Naive thymus-derived CD4-positive, alpha-beta T cell (primary cell): ENCODE results near the gene ATF1. TPM values are rescaled to one million over a fixed set of nuclear protein-coding genes. Genes with fewer than 3 reads are reported as not detected.
"Not testable (repeated sequence)": the region's sequence is repeated elsewhere in the genome, so short reads cannot be mapped to it uniquely, and the experiment has no call there.

Experiments used
- ATAC-seq: fragments of 150-1000 bp; cut with Tn5 transposase; 2 replicates; pipeline ENCODE4 v1.10.0; 2021; ENCODE audit warnings: mild to moderate bottlenecking, moderate library complexity
- CTCF ChIA-PET: fragments of 350-600 bp; sonication (Branson Sonifier 250); formaldehyde crosslinking; loops from one replicate; lab custom pipeline; 2021; ENCODE audit warnings: antibody characterized with exemption; lab: Charles Lee
- POLR2A ChIA-PET: fragments of 350-600 bp; sonication (Branson Sonifier 250); formaldehyde crosslinking; loops from one replicate; lab custom pipeline; 2021; ENCODE audit warnings: antibody characterized with exemption, inconsistent platforms; lab: Charles Lee
- DNase-seq, 9 donors: peaks; one replicate each; pipeline versions ENCODE4 v3.0.0 to v3.0.0-alpha.2; 2020 to 2022; ENCODE audit warnings: mixed read lengths in 1 of 9
- H3K27ac ChIP-seq: one replicate; pipeline ENCODE4 v1.7.0; 2013; ENCODE audit warnings: mild to moderate bottlenecking, low read depth, low read length, moderate library complexity
- H3K27me3 ChIP-seq, 2 donors: one replicate each; pipeline ENCODE4 v1.7.0; 2013; ENCODE audit warnings: low read length in 2 of 2, mild to moderate bottlenecking in 2 of 2, moderate library complexity in 2 of 2; ENCODE audit not compliant: control insufficient read depth in 2 of 2, insufficient read depth in 2 of 2
- H3K36me3 ChIP-seq, 3 experiments: 1 replicate in 2 of 3; 2 replicates in 1 of 3; pipeline ENCODE4 v1.7.0; 2013; ENCODE audit warnings: low read length in 3 of 3, mild to moderate bottlenecking in 3 of 3, moderate library complexity in 1 of 3; ENCODE audit not compliant: insufficient read depth in 3 of 3, control insufficient read depth in 2 of 3
- H3K4me1 ChIP-seq, 2 donors: one replicate each; pipeline ENCODE4 v1.7.0; 2013; ENCODE audit warnings: low read length in 2 of 2, mild to moderate bottlenecking in 2 of 2, moderate library complexity in 1 of 2; ENCODE audit not compliant: control insufficient read depth in 2 of 2, insufficient read depth in 2 of 2
- H3K4me3 ChIP-seq: 2 replicates; pipeline ENCODE4 v1.7.0; 2013; ENCODE audit warnings: mild to moderate bottlenecking, low read length
- H3K9me3 ChIP-seq, 3 experiments: 1 replicate in 2 of 3; 2 replicates in 1 of 3; pipeline ENCODE4 v1.7.0; 2013; ENCODE audit warnings: low read length in 3 of 3; ENCODE audit not compliant: control insufficient read depth in 2 of 3
- H3K27ac Mint-ChIP-seq, 9 donors: one replicate each; pipeline ENCODE4 v1.8.0; 2020 to 2022; ENCODE audit warnings: mixed read lengths in 9 of 9, mild to moderate bottlenecking in 8 of 9, moderate library complexity in 5 of 9, inconsistent platforms in 2 of 9
- H3K27me3 Mint-ChIP-seq, 5 donors: one replicate each; pipeline ENCODE4 v1.8.0; 2021 to 2022; ENCODE audit warnings: mixed read lengths in 5 of 5, mild to moderate bottlenecking in 1 of 5
- H3K36me3 Mint-ChIP-seq, 5 donors: one replicate each; pipeline ENCODE4 v1.8.0; 2020 to 2022; ENCODE audit warnings: mixed read lengths in 5 of 5, mild to moderate bottlenecking in 3 of 5, inconsistent platforms in 1 of 5
- H3K4me1 Mint-ChIP-seq, 7 donors: one replicate each; pipeline ENCODE4 v1.8.0; 2020 to 2022; ENCODE audit warnings: mixed read lengths in 7 of 7, mild to moderate bottlenecking in 3 of 7, inconsistent platforms in 1 of 7
- H3K4me3 Mint-ChIP-seq, 10 donors: one replicate each; pipeline ENCODE4 v1.8.0; 2020 to 2022; ENCODE audit warnings: mild to moderate bottlenecking in 10 of 10, mixed read lengths in 10 of 10, moderate library complexity in 6 of 10, inconsistent platforms in 2 of 10
- H3K9me3 Mint-ChIP-seq, 11 donors: one replicate each; pipeline ENCODE4 v1.8.0; 2020 to 2022; ENCODE audit warnings: mixed read lengths in 11 of 11, mild to moderate bottlenecking in 4 of 11, inconsistent platforms in 1 of 11, moderate library complexity in 1 of 11
- intact Hi-C, 2 donors: fragments of 100-400 bp; cut with micrococcal nuclease; formaldehyde crosslinking; loops; one replicate each; pipeline ENCODE4 v1.15.1; 2023
- polyA plus RNA-seq, 2 donors: library from polyadenylated mRNA; unstranded; fragments of 300-500 nt; fragmentation: Illumina TruSeq; gene quantifications; one replicate each; pipeline ENCODE4 v1.2.3, GENCODE V29; 2021
- total RNA-seq, 6 experiments: library from RNA in 5 of 6; stranded (reverse) in 5 of 6; gene quantifications; 1 replicate in 5 of 6; 2 replicates in 1 of 6; pipeline ENCODE4 v1.2.3 and lab custom pipeline; 2021 to 2026

The ATF1 gene
- total and polyA plus RNA-seq, 7 experiments from 2014 or later, result 23.8 to 53.9 (median 51.3) TPM

GRCh38 chr12:50823724-50824123, 59.8 kb downstream of the ATF1 start:
- POLR2A ChIA-PET, H3K27me3 ChIP-seq, DNase-seq, H3K9me3 Mint-ChIP-seq, H3K4me1 Mint-ChIP-seq, ATAC-seq, CTCF ChIA-PET, H3K9me3 ChIP-seq, H3K27me3 Mint-ChIP-seq, H3K4me3 ChIP-seq, H3K4me1 ChIP-seq, H3K36me3 ChIP-seq, H3K4me3 Mint-ChIP-seq, H3K27ac ChIP-seq: not testable (repeated sequence)
- Mint-ChIP-seq H3K27ac (peak overlapping the region in 4 of 9 donors; percentile 46 to 99 (median 98)), H3K36me3 (peaks cover 0 to 10% (median 5%) of the 10 kb centered on the region in 5 donors)
- intact Hi-C loops, result loop anchor here (2.0 kb wide), 3 partner anchors 349 to 517 kb away; partner anchors contain the start of genes DAZAP2 (in 1 of the 2) and TFCP2 (in 1 of the 2)

- H3K4me3 ChIP-seq, result no peak overlapping the region
- ATAC-seq (peak; percentile 43), DNase-seq (peak in 1 of 9 donors; percentile 2)
- CTCF ChIA-PET, result interaction anchor here (0.8 to 3.7 kb wide), 9 partner anchors 17 to 537 kb away, joined by 3 to 28 read pairs (median 6); partner anchors contain the start of gene SLC11A2
- H3K4me1 ChIP-seq, result peaks cover 0 to 4% of the 10 kb centered on the region in 2 donors
- Mint-ChIP-seq H3K4me3 (peak overlapping the region in 5 of 10 donors; percentile 6 to 77 (median 34)), H3K27me3 (no peaks in the 10 kb centered on the region), H3K27ac (peak overlapping the region; percentile 56 to 99 (median 91)), H3K36me3 (no peaks in the 10 kb centered on the region), H3K9me3 (no peaks in the 10 kb centered on the region), H3K4me1 (peaks cover 0 to 9% (median 6%) of the 10 kb centered on the region in 7 donors)
- no peaks in the 10 kb centered on the region for H3K9me3 ChIP-seq
- POLR2A ChIA-PET, result interaction anchor here (1.2 kb wide), 1 partner anchor 162 kb away, joined by 8 read pairs; no protein-coding TSS in a partner anchor
- intact Hi-C loops, result loop anchor here (1.0 to 2.0 kb wide), 9 partner anchors 60 to 527 kb away; partner anchors contain the start of genes DAZAP2 (in 1 of the 2), SLC11A2 (in 1 of the 2) and TFCP2 (in 1 of the 2)
- H3K36me3 ChIP-seq, result no peaks in the 10 kb centered on the region
- peak overlapping the region; percentile 73 for H3K27ac ChIP-seq
- H3K27me3 ChIP-seq, result no peaks in the 10 kb centered on the region
These were observed 61.0 kb downstream of the ATF1 start for GRCh38 chr12:50824914-50825313.

GRCh38 chr12:50825372-50825838, 61.5 kb downstream of the ATF1 start:
- Mint-ChIP-seq H3K36me3 (no peaks in the 10 kb centered on the region), H3K4me1 (peaks cover 0 to 9% (median 6%) of the 10 kb centered on the region in 7 donors), H3K9me3 (no peaks in the 10 kb centered on the region), H3K27ac (peak overlapping the region; percentile 56 to 99 (median 91)), H3K4me3 (peak overlapping the region in 2 of 10 donors; percentile 34 to 77), H3K27me3 (no peaks in the 10 kb centered on the region)
- H3K4me3 ChIP-seq, result no peak overlapping the region
- no peaks in the 10 kb centered on the region for H3K27me3 ChIP-seq
- no peaks in the 10 kb centered on the region for H3K36me3 ChIP-seq
- CTCF ChIA-PET, result interaction anchor here (0.7 to 3.7 kb wide), 11 partner anchors 18 to 537 kb away, joined by 3 to 28 read pairs (median 6); partner anchors contain the start of gene SLC11A2
- peaks cover 0 to 4% of the 10 kb centered on the region in 2 donors for H3K4me1 ChIP-seq
- H3K27ac ChIP-seq, result peak overlapping the region; percentile 73
- ATAC-seq (peak; percentile 91), DNase-seq (peak in 7 of 9 donors; percentile 45 to 76 (median 69))
- POLR2A ChIA-PET, result interaction anchor here (1.2 to 1.7 kb wide), 2 partner anchors 162 to 201 kb away, joined by 7 to 8 read pairs; partner anchors contain the start of gene SLC11A2
- no peaks in the 10 kb centered on the region for H3K9me3 ChIP-seq
- intact Hi-C loops, result loop anchor here (1.0 to 2.0 kb wide), 9 partner anchors 60 to 527 kb away; partner anchors contain the start of genes DAZAP2 (in 1 of the 2), SLC11A2 (in 1 of the 2) and TFCP2 (in 1 of the 2)

- H3K27ac Mint-ChIP-seq, result peak overlapping the region in 3 of 9 donors; percentile 40 to 63 (median 56)
- Histone ChIP-seq H3K9me3 (no peaks in the 10 kb centered on the region), H3K27me3 (no peaks in the 10 kb centered on the region), H3K36me3 (no peaks in the 10 kb centered on the region), H3K4me3 (no peak overlapping the region), H3K4me1 (peaks cover 0 to 4% of the 10 kb centered on the region in 2 donors), H3K27ac (no peak overlapping the region)
- ATAC-seq (no peak), DNase-seq (no peak)
- H3K4me3 Mint-ChIP-seq, result no peak overlapping the region
- H3K9me3 Mint-ChIP-seq, result peaks cover 0 to 13% (median 2%) of the 10 kb centered on the region in 11 donors
- peaks cover 0 to 4% (median 2%) of the 10 kb centered on the region in 5 donors for H3K36me3 Mint-ChIP-seq
- H3K27me3 Mint-ChIP-seq, result peaks cover 0 to 7% (median 0%) of the 10 kb centered on the region in 5 donors
- CTCF ChIA-PET, result interaction anchor here (1.4 to 3.7 kb wide), 2 partner anchors 160 to 202 kb away, joined by 5 to 28 read pairs; no protein-coding TSS in a partner anchor
- intact Hi-C loops, result no loop called here
- peaks cover 0 to 9% (median 6%) of the 10 kb centered on the region in 7 donors for H3K4me1 Mint-ChIP-seq
- POLR2A ChIA-PET, result interaction anchor here (0.6 kb wide), 1 partner anchor 521 kb away, joined by 4 read pairs; no protein-coding TSS in a partner anchor
These were observed 64.2 kb downstream of the ATF1 start for GRCh38 chr12:50828121-50828520.

GRCh38 chr12:50828886-50829285, 65.0 kb downstream of the ATF1 start:
- H3K4me1 Mint-ChIP-seq, result peaks cover 0 to 9% (median 6%) of the 10 kb centered on the region in 7 donors
- Histone ChIP-seq H3K4me1 (peaks cover 0 to 4% of the 10 kb centered on the region in 2 donors), H3K9me3 (peaks cover 0 to 2% (median 0%) of the 10 kb centered on the region in 3 experiments), H3K4me3 (no peak overlapping the region), H3K27me3 (no peaks in the 10 kb centered on the region), H3K27ac (no peak overlapping the region), H3K36me3 (no peaks in the 10 kb centered on the region)
- no peak for ATAC-seq
- ChIA-PET CTCF (interaction anchor here (1.4 kb wide), 1 partner anchor 201 kb away, joined by 5 read pairs; no protein-coding TSS in a partner anchor), POLR2A (no interaction called here)
- intact Hi-C loops, result no loop called here
- peak overlapping the region in 3 of 9 donors; percentile 13 to 79 (median 53) for H3K27ac Mint-ChIP-seq
- no peak for DNase-seq
- peaks cover 0 to 7% (median 0%) of the 10 kb centered on the region in 5 donors for H3K27me3 Mint-ChIP-seq
- H3K9me3 Mint-ChIP-seq, result peaks cover 0 to 21% (median 8%) of the 10 kb centered on the region in 11 donors
- H3K4me3 Mint-ChIP-seq, result no peak overlapping the region
- H3K36me3 Mint-ChIP-seq, result peaks cover 0 to 8% (median 2%) of the 10 kb centered on the region in 5 donors

GRCh38 chr12:50833801-50834200, 69.9 kb downstream of the ATF1 start:
- H3K4me1 Mint-ChIP-seq, ATAC-seq, CTCF ChIA-PET, H3K27ac Mint-ChIP-seq, H3K4me3 Mint-ChIP-seq, H3K9me3 ChIP-seq, H3K36me3 ChIP-seq, DNase-seq, H3K4me3 ChIP-seq, H3K4me1 ChIP-seq, intact Hi-C loops, H3K27me3 ChIP-seq, POLR2A ChIA-PET, H3K27ac ChIP-seq: not testable (repeated sequence)
- H3K9me3 Mint-ChIP-seq, result peaks cover 4 to 36% (median 12%) of the 10 kb centered on the region in 11 donors
- H3K36me3 Mint-ChIP-seq, result peaks cover 0 to 15% (median 10%) of the 10 kb centered on the region in 5 donors
- H3K27me3 Mint-ChIP-seq, result peaks cover 0 to 12% (median 6%) of the 10 kb centered on the region in 5 donors
